GM10248 (cell line): Measurements from ENCODE around the gene SLF1.
A peak's percentile ranks its signal among the peaks of the same experiment; 100 is the strongest.

Experiments used
- CTCF ChIA-PET: fragments of 300-600 bp; sonication (Branson Sonifier 250); formaldehyde crosslinking; extraction: SDS; loops from one replicate; lab custom pipeline; 2021; ENCODE audit warnings: antibody characterized with exemption; lab: Yijun Ruan, JAX
- POLR2A ChIA-PET: fragments of 350-650 bp; sonication (Branson Sonifier 250); formaldehyde crosslinking; extraction: SDS; loops from one replicate; lab custom pipeline; 2020; ENCODE audit warnings: antibody characterized with exemption; lab: Yijun Ruan, JAX
- DNase-seq: peaks from one replicate; pipeline ENCODE4 v3.0.0; 2012; ENCODE audit errors: extremely low spot score
- CTCF ChIP-seq: IDR thresholded peaks from 2 replicates; pipeline ENCODE4 v1.5.1; 2012; ENCODE audit warnings: mild to moderate bottlenecking, low read depth; ENCODE audit errors: extremely low read depth, missing control alignments, control extremely low read depth

The SLF1 gene

GRCh38 chr5:94623011-94623410 is 4.5 kb downstream of the SLF1 start:
- ChIA-PET CTCF (interaction anchor here (0.9 to 1.2 kb wide), 2 partner anchors 45 to 115 kb away, joined by 3 read pairs; no protein-coding TSS in a partner anchor), POLR2A (no interaction called here)
- TF ChIP-seq CTCF: no peak
- DNase-seq: no peak

GRCh38 chr5:94623877-94624276 is 5.4 kb downstream of the SLF1 start:
- no peak for TF ChIP-seq CTCF
- CTCF ChIA-PET: interaction anchor here (0.7 to 1.2 kb wide), 3 partner anchors 9 to 114 kb away, joined by 3 read pairs; no protein-coding TSS in a partner anchor
- DNase-seq: no peak
- POLR2A ChIA-PET: no interaction called here

- CTCF ChIA-PET: no interaction called here
- TF ChIP-seq CTCF: no peak
- no peak for DNase-seq
- POLR2A ChIA-PET: no interaction called here
Measured at GRCh38 chr5:94627191-94627590, 8.7 kb downstream of the SLF1 start.

GRCh38 chr5:94632024-94632423 is 13.6 kb downstream of the SLF1 start:
- CTCF ChIA-PET: interaction anchor here (0.7 to 1.0 kb wide), 2 partner anchors 10 to 52 kb away, joined by 3 read pairs; no protein-coding TSS in a partner anchor
- POLR2A ChIA-PET: interaction anchor here (0.7 kb wide), 1 partner anchor 31 kb away, joined by 4 read pairs; no protein-coding TSS in a partner anchor
- peak; percentile 20 for DNase-seq
- no peak for TF ChIP-seq CTCF

- no peak for DNase-seq
- ChIA-PET POLR2A (no interaction called here), CTCF (no interaction called here)
- TF ChIP-seq CTCF: no peak
Measured at GRCh38 chr5:94640176-94640575, 21.7 kb downstream of the SLF1 start.

- ChIA-PET CTCF (interaction anchor here (1.2 to 3.0 kb wide), 2 partner anchors 9 to 15 kb away, joined by 4 to 8 read pairs; no protein-coding TSS in a partner anchor), POLR2A (no interaction called here)
- no peak for TF ChIP-seq CTCF
- no peak for DNase-seq
Measured at GRCh38 chr5:94645053-94645452, 26.6 kb downstream of the SLF1 start.

- no peak for TF ChIP-seq CTCF
- POLR2A ChIA-PET: no interaction called here
- DNase-seq: no peak
- CTCF ChIA-PET: no interaction called here
Measured at GRCh38 chr5:94646758-94647157, 28.3 kb downstream of the SLF1 start.
